ENCODE results near the gene MXD3.

GRCh38 chr5:177310757-177311391, 824 bp downstream of the MXD3 start:
- TF ChIP-seq CTCF (IDR thresholded peaks at IDR 0.05) (no peak), POLR2AphosphoS5 (IDR thresholded peaks at IDR 0.05) (no peak)

Measured in breast epithelium (tissue), 3 donors.